ENCODE data around the gene KCNIP2.

DNA sequence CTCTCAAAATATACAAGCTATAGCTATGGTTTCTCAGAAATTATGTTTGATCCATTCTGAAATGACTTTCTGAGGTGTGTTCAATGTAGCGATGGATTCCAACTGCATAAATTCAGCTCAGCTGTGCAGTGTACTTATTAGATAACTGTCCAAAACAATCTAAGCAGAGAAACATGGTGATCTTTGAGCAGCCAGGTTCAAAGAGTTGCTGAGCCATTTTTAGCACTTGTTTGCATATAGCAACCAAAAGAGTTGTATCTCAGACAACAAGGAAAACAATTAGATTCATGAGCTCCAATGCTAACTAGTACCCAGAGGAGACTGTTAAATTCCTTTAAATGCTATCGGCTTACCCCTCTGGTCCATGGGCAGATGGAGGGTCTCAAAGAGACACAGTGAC lies 15.9 kb upstream of the KCNIP2 start:
- TF ChIP-seq MAX (IDR thresholded peaks at IDR 0.05) (no peak), TAF1 (IDR thresholded peaks at IDR 0.05; ENCODE audit: low read depth) (no peak), REST (IDR thresholded peaks at IDR 0.05; ENCODE audit: low read depth) (no peak)
